NCI-H1694 treated with DMSO at 0.1 percent for 48 hours (cell line): ENCODE results near the gene SCARB1.

ENCODE experiments used
- DNase-seq: peaks from one replicate; lab custom pipeline; 2025; lab: John Stamatoyannopoulos, UW

SCARB1 gene

DNA sequence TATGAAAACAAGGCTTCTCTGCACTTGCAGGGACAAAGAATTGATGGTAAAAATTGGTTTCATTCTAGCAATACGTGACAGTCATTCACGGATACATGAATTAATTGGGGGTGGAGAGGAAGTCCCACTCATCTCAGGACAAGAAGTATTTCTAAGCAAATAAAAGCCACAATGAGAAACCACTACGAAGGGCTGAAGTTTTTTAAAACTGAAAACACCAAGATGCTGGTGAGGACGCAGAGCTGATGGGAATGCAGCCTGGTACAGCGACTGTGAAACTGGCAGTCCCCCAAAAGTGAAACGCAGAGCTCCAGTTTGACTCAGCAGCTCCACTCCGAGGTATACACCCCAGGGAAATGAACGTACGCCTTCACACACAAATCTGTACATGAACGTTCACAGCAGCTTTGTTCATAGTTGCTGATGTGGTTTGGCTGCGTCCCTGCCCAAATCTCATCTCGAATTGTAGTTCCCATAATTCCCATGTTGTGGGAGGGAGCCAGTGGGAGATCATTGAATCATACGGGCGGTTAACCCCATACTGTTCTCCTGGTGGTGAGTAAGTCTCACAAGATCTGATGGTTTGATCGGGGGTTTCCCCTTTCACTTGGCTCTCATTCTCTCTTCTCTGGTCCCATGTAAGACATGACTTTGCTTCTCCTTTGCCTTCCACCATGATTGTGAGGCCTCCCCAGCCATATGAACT lies 89.0 kb downstream of the SCARB1 start:
- peak; percentile 76 for DNase-seq

DNA sequence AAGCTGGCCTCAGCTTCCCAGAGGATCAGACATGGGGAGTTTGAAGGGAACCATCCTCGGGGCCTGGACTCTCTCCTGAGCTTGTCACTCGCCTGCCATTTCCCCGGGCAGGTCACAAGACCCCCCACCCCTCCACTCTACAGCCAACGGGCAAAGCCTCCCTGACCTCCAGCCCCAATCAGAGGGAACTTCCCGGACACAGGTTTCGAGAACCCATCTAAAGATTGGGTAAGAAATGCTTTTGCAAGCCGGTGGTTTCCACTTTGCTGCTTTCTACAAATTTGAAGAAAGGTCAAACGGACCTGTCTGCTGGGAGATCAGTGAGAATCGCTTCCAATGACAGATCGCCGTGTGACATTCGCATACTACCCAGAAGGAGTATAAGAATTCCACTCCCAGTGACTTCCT lies 89.6 kb downstream of the SCARB1 start:
- DNase-seq = no peak

DNA sequence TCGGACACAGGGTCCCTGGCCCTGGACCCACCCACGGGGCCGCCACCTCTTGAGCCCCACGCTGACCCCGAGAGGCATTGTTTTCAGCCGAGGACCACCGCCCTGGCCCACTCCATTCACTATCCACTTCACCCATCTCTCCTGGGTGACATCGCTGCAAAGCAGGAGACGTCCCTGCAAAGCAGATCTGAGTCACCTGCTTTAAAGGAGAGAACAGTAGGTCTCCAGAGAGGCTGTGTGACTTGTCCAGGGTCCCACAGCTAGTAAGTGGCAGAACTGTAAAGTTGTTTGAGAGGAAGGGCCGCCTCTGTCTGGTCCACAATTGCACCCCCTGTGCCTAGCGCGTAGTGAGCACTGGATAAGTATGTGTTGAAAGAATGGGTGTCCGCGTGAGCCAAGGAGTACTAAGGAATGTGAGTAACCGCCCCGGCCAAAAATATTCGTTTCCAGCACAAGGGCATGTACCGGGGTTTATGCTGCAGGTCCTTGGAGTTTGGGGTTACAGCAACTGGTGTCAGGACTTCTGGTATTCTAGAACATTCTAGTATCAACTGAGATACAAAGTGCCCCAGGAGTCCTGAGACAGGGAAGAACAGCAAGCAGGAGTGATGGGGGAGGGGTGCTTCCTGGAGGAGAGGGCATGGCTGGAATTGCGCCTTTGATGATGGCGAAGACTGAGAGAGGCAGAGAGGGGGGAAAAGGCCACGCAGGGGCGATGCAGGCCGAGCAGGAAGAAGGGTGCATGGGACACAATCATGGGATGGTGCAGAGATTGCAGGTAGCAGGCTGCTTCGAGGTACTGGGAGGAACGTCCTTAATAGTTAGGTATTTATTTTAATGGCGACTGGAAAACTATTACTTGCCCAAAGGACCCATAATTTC lies 91.1 kb downstream of the SCARB1 start:
- no peak for DNase-seq

DNA sequence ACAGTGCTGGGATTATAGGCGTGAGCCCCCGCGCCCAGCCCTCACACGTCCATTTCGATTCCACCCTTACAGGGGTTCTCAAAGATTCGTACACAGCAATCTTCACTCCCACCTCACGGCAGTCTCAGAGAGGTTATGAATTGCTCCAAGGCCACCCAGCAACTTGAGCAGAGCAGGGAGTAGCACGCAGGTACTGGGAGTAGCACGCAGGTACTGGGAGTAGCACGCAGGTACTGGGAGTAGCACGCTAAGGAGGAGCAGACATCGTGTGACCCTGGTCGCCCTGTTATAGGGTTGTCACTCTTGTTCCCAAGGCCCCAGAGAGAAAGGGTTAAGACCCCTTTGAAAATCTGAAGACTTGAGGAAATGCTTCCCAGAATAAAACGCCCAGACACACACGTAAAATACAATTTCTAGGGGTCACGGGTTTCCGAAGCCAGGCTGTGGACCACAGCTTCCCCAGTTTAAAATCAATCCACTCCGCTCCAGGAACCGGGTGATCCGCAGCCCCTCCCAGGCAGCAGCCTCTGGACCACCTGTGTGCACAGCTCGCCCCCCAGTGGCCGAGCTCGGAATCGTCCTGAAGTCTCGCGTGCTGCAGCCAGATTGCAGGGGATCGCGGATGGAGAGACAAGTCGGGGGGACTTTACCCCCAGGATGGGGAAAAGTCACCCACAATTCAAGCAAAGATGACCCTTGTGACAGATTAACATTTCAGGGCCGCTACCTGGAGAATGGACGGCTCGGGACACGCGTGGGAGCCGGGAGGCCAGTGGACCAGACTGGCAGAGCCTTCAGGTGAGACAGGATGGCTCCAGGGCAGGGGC lies 92.0 kb downstream of the SCARB1 start:
- DNase-seq = peak; percentile 44

DNA sequence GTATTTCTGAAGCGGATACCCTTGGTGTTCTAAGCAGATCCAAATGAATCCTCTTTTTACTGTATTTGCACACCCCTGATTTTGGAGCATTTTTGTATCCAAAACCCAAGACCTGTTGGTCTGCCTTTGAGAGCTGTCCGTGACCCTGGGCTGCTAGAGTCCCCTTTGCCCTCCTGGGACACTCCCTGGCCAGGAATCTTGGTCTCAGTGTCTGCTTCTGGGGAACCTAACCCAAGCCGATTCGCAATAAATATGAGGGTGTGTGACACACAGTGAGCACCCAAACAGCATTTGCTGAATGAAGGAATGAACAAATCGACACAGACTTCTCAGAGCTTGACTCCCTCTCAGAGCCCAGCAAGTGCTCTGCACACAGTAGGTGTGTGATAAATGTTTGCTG lies 92.9 kb downstream of the SCARB1 start:
- DNase-seq = no peak

DNA sequence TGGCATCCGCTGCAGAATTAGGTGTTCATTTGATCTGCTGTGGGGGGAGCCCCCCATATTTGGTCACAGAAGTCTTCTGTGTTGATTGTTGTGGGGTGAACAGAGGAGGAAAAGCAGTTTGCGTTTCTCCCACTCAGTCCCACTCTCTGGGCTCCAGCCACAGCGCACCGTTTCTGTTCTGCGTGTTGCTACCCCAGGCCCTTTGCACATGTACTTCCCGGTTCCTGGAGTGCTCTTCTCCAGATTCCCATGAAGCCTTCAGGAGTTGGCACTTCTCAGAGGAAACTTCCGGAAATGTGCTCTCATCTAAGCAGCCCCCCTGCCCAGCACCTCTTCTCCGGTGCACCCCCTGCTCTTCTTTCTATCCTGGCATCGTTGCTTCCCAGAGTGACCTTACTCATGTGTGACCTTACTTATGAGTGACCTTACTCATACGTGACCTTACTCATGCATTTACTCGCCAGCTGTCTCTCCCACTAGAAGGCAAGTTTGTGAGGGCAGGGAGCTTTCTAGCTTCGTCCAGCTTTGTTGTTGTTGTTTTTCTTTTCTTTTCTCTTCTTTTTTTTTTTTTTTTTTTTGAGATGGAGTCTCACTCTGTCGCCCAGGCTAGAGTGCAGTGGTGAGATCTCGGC lies 93.7 kb downstream of the SCARB1 start:
- no peak for DNase-seq

DNA sequence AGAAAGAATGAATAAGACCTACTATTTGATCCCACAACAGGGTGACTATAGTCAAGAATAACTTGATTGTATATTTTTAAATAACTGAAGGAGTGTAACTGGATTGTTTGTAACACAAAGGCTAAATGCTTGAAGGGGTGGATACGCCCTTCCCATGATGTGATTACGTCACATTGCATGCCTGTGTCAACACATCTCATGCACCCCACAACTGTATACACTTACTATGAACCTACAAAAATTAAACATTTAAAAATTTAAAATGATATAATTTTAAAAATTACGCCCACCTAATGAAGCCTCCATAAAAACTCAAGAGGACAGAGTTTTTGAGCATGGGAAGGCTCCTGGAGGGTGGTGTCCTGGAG lies 94.5 kb downstream of the SCARB1 start:
- no peak for DNase-seq

DNA sequence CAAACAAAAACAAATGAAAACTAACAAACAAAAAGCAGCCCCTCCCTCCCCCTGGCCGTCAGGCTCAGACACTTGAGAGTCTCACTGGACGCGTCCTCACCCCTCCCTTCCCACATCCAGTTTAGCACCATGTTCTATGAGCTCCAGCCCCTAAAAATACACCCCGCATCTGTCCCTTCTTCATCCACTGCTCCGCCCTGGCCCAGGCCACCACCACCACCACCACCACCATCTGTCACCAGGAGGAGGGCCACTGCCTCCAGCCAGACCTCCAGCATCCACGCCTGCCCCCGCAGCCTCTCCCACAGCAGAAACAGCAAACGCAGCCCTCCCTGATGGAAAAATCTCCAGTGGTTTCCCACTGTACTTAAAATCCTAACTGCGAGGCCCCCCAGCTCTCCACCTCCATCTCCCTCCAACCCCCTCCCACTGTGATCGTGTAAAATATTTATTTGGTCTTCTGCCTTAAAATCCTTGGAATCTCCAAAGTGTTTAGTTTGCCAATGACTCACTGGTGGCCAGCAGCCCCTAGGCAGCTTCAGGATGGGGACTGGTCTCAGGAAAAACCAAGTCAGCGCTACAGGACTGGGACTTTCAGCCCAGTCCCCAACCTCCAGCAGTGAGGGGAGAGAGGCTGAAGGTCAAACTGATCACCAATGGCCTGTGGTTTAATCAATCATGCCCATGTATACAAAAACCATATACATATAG lies 95.1 kb downstream of the SCARB1 start:
- no peak for DNase-seq

DNA sequence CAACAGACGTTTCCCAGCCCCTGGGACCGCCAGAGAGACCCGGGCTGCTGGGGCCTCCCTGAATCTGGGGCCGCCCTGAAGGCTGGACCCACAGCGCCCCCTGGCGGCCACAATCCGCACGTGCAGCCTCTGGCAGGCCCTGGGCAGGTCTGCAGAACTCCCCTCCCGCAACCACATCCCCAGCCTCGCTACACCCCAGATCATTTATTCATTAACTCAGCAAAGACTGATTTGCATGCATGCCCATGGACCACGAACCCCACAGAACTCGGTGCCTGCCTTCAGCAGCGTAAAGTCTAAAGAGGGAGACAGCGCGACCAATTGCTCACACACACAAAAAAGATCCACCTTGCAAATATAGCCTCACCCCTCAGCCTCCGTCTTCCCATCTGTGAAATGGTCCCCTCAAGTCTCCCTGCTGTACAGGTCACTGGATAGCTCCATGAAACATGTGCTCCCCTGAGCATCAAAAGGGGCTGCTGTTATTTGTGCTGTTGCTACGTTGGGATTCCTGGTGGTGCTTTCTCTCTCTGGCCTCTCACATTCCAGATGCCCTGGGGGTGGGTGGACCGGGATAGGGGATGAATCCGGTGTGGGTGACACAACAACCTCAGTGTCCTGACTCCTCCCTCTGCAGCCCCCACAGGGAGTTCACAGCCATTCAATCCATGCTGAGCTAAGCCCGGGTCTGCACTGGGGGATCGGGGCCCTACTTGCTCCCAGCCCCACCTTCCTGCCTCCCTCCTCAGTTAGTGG lies 96.4 kb downstream of the SCARB1 start:
- DNase-seq = peak; percentile 64

DNA sequence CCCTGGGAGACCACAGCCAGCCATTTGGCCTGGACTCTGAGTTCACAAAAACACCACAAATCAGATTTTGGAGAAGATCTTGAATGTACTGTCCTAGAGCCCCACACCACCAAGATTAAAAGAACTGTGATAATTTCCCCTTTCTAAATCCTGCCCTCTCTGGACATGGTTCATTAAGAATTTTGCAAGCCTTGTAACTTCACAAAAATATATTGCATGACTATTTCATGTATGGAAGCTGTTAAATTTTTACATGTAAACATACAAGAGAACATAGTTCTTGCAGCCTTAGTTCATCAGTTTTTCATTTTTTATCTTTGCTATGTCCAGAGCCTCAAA lies 97.0 kb downstream of the SCARB1 start:
- no peak for DNase-seq

DNA sequence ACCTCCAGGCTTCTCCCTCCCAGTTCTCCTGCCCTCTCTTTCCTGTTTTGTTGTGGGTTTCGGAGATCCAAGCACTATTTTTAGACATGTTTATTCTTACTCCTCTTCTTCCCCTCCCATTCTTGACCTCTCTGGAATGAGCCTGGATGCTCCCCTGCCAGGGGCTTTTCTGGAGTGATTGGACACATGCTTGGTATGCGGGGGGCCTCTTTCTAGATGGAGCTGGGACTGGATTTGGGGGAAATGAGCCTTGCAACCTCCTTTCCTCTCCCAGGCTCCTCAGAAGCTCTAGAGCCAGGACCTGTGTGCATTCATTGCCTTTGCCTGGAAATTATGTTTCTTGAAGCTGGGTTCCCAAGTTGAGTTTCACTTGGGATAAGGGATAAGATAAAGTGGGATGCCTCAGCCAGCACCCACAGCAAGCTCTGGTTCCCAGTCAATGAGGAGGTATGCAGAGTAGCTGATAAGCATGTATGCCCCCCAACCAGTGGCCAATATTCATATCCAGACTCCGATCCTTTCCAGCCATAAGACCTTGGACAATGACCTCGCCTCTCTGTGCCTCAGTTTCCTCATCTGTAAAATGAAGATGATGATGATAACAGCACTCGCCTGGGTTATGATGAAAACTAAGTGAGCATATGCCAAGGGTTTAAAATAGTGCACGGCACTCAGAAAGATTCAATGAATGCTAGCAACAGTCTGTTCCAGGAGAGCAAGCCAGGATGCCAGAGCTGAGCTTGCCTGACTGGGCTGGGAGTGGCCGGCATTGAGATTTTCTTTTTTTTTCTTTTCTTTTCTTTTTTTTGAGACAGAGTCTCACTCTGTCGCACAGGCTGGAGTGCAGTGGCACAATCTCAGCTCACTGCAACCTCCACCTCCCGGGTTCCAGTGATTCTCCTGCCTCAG lies 97.8 kb downstream of the SCARB1 start:
- DNase-seq = no peak

DNA sequence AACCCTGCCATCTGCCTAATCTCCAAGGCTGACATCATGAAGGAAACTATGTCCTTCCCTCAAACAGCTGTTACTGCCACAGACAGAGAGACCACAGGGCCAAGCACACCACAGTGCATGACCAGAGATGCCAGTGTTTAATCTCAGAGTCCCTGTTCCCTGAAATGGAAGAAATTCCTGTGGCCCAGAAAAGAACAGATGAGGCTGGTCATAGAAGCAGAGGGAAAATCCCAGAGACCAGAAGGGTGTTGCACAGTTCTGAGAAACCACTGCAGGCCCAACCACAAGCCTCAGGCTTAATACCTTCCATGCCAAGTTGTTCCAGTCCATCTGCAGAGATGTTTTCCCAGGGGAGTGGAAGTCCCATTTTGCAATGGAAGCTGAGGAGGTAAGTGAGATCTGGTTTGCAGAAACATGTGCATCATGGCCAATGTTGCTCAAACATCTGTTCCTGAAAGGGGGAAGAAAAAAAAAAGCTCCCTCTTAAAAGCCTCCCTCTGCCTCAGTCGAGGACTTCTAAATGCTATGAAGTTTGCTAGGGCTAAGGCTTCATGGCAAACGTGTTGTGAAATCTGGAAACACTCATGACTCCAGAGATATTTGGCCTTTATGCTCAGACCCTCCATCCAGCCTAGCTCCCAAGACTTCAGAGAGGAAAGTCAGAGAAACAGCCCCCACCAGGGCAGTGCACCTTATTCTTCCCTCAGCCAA lies 98.6 kb downstream of the SCARB1 start:
- no peak for DNase-seq

DNA sequence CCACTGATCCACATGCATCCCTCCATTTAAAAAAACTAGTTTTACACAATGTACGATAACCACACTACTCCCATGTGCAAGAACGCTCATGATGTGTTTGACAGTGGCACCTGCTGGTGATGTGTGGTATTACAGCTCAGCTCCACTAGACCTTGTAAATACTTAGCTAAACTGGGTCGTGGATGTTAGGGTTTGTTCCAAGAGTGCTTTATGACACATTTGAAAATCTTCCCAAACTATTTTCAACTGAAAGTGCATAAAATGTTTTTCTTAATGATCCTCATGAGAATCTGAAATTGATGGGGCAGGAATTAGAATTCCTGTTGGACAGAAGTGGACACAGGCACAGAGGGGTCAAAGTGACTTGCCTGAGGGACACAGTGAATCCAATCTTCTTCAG lies 99.2 kb downstream of the SCARB1 start:
- DNase-seq = peak; percentile 22

DNA sequence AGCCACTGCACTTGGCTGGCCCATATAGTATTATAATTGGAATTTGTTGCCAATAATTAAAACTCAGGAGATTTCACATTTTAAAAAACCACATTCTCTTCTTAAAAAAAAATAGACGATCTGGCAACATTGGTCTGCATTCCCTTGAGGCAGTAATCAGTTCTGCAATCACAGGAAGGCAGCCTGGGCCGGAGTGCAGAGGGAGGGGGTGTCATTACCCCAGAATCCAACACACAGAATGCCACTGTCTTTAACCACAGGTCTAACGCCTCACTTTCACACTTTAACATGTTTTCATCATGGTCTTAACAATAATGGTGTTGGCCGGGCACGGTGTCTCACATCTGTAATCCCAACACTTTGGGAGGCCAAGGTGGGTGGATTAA lies 100.1 kb downstream of the SCARB1 start:
- DNase-seq = no peak

DNA sequence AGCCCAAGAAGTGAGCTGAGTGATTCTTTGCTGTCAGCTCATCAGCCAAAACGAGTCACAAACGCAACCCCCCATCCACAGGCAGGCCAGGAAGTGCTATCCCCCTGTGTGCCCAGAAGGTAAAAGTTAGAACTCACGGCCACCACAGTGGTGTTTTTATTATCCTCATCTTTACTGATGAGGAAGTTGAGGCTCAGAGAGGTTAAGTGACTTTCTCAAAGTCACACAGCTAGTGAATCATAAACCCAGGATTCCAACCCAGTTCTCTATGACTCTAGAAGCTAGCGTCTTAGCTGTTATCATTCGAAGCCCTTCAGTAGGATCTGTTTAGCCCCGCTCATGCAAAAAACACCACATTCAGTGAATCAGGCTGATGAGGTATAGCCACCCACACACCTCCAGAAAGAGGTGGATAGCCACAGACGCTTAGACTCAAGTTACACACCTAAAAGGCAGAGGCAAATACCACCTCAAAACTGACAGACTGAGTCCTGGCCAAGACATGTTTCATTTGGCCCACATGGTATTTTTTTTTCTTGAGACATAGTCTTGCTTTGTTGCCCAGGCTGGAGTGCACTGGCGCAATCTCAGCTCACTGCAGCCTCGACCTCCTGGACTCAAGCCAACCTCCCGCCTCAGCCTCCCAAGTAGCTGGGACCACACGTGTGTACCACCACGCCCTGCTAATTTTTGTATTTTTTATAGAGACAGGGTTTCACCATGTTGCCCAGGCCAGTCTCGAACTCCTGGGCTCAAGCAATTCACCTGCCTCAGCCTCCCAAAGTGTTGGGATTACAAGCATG lies 100.7 kb downstream of the SCARB1 start:
- no peak for DNase-seq

DNA sequence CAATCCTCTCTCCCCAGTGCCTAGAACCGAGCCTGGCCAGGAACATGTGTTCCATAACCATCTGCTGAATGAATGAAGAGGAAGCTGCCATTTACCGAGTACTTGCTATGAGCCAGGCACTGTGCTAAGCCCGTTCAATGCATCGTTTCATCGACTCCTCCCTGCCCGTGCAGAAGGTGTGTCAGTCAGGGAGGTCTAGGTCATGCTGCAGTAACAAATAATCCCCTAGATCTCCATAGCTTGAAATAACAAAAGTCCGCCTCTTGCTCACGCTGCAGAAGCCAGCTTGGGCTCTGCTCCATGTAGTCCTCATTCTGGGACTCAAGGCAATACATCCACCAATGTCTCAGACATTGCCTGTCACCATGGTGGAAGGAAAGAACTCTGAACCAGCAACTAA lies 101.3 kb downstream of the SCARB1 start:
- no peak for DNase-seq

DNA sequence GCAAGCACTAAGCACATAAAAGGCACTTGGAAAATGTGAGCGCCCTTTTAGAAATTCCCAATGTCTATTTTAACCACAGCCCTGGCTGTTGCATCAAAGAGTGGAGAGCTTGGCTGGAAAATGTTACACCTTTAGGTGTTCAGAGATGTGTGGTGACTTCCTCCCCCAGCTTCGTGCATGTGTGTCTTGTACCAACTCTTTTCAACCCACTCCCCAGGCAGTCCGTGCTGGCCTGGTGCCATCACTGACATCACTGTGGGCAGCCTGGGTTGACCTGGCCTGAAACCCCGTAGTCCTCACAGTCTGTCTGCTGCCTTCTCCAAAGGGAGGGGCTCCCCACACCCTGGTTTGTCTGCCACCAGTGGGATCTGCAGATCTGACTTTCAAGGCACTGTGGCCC lies 101.8 kb downstream of the SCARB1 start:
- no peak for DNase-seq

DNA sequence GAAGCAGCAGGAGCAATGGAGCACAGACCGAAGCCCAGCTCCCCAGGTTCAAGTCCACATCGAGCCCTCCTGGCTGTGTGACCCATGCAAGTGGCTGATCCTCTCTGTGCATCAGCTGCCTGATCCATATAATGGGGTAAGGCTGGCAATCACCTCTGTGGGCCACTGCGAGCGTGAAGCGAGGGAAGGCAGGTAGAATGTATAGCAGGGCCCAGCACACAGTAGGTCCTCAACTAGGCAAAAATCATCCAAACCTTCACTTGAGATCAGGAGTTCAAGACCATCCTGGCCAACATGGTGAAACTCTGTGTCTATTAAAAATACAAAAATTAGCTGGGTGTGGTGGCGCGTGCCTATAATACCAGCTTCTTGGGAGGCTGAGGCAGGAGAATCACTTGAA lies 102.6 kb downstream of the SCARB1 start:
- DNase-seq = no peak
